ENCODE results near the gene ISM1.

The ISM1 gene

GRCh38 chr20:13320702-13321101, 99.6 kb downstream of the ISM1 start:
- no peak for DNase-seq

GRCh38 chr20:13321416-13321815, 100.3 kb downstream of the ISM1 start:
- no peak for DNase-seq

- DNase-seq: no peak
Observed at GRCh38 chr20:13322198-13322597, 101.1 kb downstream of the ISM1 start.

- DNase-seq: no peak
Observed at GRCh38 chr20:13322621-13323020, 101.5 kb downstream of the ISM1 start.

- no peak for DNase-seq
Observed at GRCh38 chr20:13325033-13325432, 104.0 kb downstream of the ISM1 start.

- DNase-seq: no peak
Observed at GRCh38 chr20:13325796-13326340, 104.8 kb downstream of the ISM1 start.

GRCh38 chr20:13331536-13331935, 110.5 kb downstream of the ISM1 start:
- DNase-seq: no peak

- no peak for DNase-seq
Observed at GRCh38 chr20:13333036-13333435, 112.0 kb downstream of the ISM1 start.

- no peak for DNase-seq
Observed at GRCh38 chr20:13333793-13334192, 112.7 kb downstream of the ISM1 start.

GRCh38 chr20:13336308-13337089, 115.4 kb downstream of the ISM1 start:
- no peak for DNase-seq

- DNase-seq: no peak
Observed at GRCh38 chr20:13337090-13337784, 116.2 kb downstream of the ISM1 start.

- no peak for DNase-seq
Observed at GRCh38 chr20:13338097-13338661, 117.1 kb downstream of the ISM1 start.

- DNase-seq: no peak
Observed at GRCh38 chr20:13338999-13339411, 117.9 kb downstream of the ISM1 start.

- no peak for DNase-seq
Observed at GRCh38 chr20:13340088-13340487, 119.0 kb downstream of the ISM1 start.

GRCh38 chr20:13341737-13342393, 120.8 kb downstream of the ISM1 start:
- DNase-seq: no peak

- no peak for DNase-seq
Observed at GRCh38 chr20:13342469-13343242, 121.6 kb downstream of the ISM1 start.

- no peak for DNase-seq
Observed at GRCh38 chr20:13344671-13345070, 123.6 kb downstream of the ISM1 start.

- no peak for DNase-seq
Observed at GRCh38 chr20:13348311-13349234, 127.5 kb downstream of the ISM1 start.

GRCh38 chr20:13349235-13349604, 128.1 kb downstream of the ISM1 start:
- DNase-seq: no peak

Data from activated CD4-positive, CD25-positive, alpha-beta regulatory T cell treated with anti-CD3 and anti-CD28 coated beads, Interleukin-2, amount 50 U/mL, for 72 hours (primary cell).